Smooth muscle cell (in vitro differentiated cells): Measurements from ENCODE around the gene PHKB. TPM values are rescaled to one million over a fixed set of nuclear protein-coding genes. Genes with fewer than 3 reads are reported as not detected.
"Not testable (repeated sequence)": the region's sequence is repeated elsewhere in the genome, so short reads cannot be mapped to it uniquely, and the experiment has no call there.

Source experiments
- DNase-seq: peaks from one replicate; lab custom pipeline; 2025; ENCODE audit not compliant: unreplicated experiment; lab: John Stamatoyannopoulos, UW
- H2AFZ ChIP-seq: fragments of 200-600 bp; sonication (generic); 2 replicates; pipeline ENCODE4 v1.6.0; 2016; ENCODE audit warnings: antibody characterized with exemption, low read depth, mild to moderate bottlenecking
- H3F3A ChIP-seq: fragments of 200-600 bp; sonication (generic); 2 replicates; pipeline ENCODE4 v1.6.0; 2017; ENCODE audit warnings: antibody characterized with exemption, low read depth
- H3K27ac ChIP-seq: fragments of 200-600 bp; sonication (generic); 2 replicates; pipeline ENCODE4 v1.5.1; 2016; ENCODE audit warnings: low read depth, mild to moderate bottlenecking
- H3K27me3 ChIP-seq: fragments of 200-600 bp; sonication (generic); 2 replicates; pipeline ENCODE4 v1.6.1; 2016; ENCODE audit warnings: low read depth, mild to moderate bottlenecking
- H3K36me3 ChIP-seq: fragments of 200-600 bp; sonication (generic); 2 replicates; pipeline ENCODE4 v1.5.1; 2016; ENCODE audit warnings: low read depth
- H3K4me1 ChIP-seq: fragments of 200-600 bp; sonication (generic); 2 replicates; pipeline ENCODE4 v1.5.1; 2016; ENCODE audit warnings: low read depth
- H3K4me2 ChIP-seq: fragments of 200-600 bp; sonication (generic); 2 replicates; pipeline ENCODE4 v1.6.0; 2016; ENCODE audit warnings: mild to moderate bottlenecking
- H3K4me3 ChIP-seq: fragments of 200-600 bp; sonication (generic); 2 replicates; pipeline ENCODE4 v1.5.1; 2016; ENCODE audit warnings: mild to moderate bottlenecking
- H3K79me2 ChIP-seq: fragments of 200-600 bp; sonication (generic); 2 replicates; pipeline ENCODE4 v1.6.0; 2016; ENCODE audit warnings: low read depth, mild to moderate bottlenecking
- H3K9ac ChIP-seq: fragments of 200-600 bp; sonication (generic); 2 replicates; pipeline ENCODE4 v1.6.0; 2016; ENCODE audit warnings: low read depth
- H3K9me3 ChIP-seq: fragments of 200-600 bp; sonication (generic); replicated peaks from 2 replicates; pipeline ENCODE4 v1.5.1; 2016; ENCODE audit warnings: low read depth
- H4K20me1 ChIP-seq: fragments of 200-600 bp; sonication (generic); 2 replicates; pipeline ENCODE4 v1.6.0; 2016; ENCODE audit warnings: low read depth
- WGBS: methylation state at CpG from one replicate; pipeline ENCODE4 v1.1.7; 2016; ENCODE audit warnings: low lambda C conversion rate; 5-methylcytosine and 5-hydroxymethylcytosine counted together
- polyA plus RNA-seq: library from polyadenylated mRNA; unstranded; fragments of >200 nt; fragmentation: Nextera tagmentation; extraction: Ambion mirVana; gene quantifications from 2 replicates; pipeline ENCODE4 v1.2.1, GENCODE V29; 2016
- total RNA-seq: library from RNA; depleted of rRNA; stranded (reverse); fragments of >200 nt; gene quantifications from 2 replicates; pipeline ENCODE4 v1.2.3, GENCODE V29; 2014
- TF ChIP-seq, protein P1 (sequence below): fragments of 200-600 bp; sonication (generic); IDR thresholded peaks from 2 replicates; pipeline ENCODE4 v1.5.1; 2017; ENCODE audit warnings: borderline replicate concordance, mild to moderate bottlenecking, antibody characterized with exemption; ENCODE audit not compliant: insufficient read depth, poor library complexity, severe bottlenecking

Gene PHKB
- total and polyA plus RNA-seq, 2 experiments from 2014 or later: 11.4 to 30.3 TPM

DNA sequence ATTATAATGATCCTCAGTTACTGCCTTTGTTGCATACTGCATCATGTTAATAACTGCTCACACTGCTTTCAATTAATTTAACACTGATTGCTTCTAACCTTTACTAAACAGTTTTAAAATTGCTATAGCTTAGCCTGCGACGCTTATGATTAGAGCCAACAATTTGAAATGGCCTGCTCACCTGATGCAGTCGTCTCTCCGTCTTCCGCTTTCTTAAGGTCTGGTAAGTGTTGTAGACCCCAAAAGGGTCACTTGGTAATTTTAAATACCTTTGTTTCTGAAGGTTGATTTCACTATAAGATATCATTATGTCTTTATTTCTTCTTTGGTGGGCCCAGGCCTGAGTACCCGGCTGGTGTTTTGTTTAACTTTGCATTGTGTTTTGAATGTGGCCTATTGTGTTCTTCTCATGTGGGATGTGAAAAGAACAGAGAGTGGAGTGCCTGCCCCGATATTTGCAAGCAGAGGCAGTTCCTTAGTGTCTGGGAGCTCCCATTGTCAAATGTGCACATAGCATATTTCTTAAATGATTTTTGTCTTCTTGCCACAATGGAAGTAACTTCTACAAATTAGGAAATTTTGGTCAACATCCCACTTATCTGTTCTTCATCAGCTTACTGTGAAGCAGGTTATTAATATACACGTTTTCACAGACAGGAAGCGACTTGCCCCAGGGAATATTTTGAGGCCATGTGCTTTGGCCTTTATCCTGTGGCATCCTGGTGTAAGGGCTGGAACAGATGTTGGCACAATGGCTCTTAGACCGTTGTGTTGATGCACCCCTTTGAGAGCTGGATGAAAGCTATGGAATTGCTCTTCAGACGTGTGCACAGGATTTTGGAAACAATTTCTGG lies 2.9 kb downstream of the PHKB start:
- Histone ChIP-seq H2AFZ (no peak overlapping the region), H3K9me3 (no peaks in the 10 kb centered on the region), H3K9ac (no peak overlapping the region), H3K4me3 (no peak overlapping the region), H3K27ac (no peak overlapping the region), H3K79me2 (peaks cover 43% of the 10 kb centered on the region), H3K36me3 (no peaks in the 10 kb centered on the region), H3K27me3 (no peaks in the 10 kb centered on the region), H4K20me1 (peaks cover 7% of the 10 kb centered on the region), H3K4me2 (no peak overlapping the region), H3F3A (no peaks in the 10 kb centered on the region), H3K4me1 (peaks cover 17% of the 10 kb centered on the region)
- DNase-seq: no peak
- WGBS: 89% methylated on average over 11 of the region's 11 CpGs
- TF ChIP-seq, protein P1, sequence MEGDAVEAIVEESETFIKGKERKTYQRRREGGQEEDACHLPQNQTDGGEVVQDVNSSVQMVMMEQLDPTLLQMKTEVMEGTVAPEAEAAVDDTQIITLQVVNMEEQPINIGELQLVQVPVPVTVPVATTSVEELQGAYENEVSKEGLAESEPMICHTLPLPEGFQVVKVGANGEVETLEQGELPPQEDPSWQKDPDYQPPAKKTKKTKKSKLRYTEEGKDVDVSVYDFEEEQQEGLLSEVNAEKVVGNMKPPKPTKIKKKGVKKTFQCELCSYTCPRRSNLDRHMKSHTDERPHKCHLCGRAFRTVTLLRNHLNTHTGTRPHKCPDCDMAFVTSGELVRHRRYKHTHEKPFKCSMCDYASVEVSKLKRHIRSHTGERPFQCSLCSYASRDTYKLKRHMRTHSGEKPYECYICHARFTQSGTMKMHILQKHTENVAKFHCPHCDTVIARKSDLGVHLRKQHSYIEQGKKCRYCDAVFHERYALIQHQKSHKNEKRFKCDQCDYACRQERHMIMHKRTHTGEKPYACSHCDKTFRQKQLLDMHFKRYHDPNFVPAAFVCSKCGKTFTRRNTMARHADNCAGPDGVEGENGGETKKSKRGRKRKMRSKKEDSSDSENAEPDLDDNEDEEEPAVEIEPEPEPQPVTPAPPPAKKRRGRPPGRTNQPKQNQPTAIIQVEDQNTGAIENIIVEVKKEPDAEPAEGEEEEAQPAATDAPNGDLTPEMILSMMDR: no peak

DNA sequence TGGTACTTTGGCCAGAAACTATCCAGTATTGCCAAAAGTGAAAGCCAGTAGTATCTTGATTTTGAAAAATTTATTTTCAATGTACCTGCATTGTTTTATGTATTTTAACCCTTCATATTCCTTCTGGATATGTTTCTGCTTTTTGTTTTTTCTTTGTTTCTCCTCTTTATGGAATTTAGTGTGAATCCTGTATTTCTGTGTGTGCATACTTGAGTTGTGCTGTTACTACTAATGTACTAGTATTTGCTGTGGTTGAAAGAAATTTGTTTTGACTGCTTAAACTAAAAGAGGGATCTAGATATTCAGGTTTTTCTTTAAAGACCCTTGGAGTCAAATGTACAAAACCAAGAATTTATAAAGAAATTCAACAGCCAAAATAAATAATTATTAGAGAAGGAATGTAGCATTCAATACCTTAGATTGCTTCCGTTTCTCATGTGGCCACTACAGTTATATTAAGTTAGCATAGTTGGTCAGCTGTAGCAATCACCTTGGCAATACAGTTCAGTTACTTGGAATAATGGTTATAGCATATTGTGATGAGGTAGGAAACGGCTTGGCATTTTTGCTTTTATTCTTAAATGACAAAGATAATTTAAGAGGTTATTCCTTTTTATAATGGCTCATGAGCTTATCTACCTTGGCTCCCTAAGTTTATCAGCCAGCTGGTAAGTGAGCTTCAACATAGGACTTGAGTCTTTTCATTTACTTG lies 4.9 kb downstream of the PHKB start:
- no peak for DNase-seq
- peaks cover 7% of the 10 kb centered on the region for H3K4me1 ChIP-seq
- no peak overlapping the region for H3K27ac ChIP-seq
- no peak overlapping the region for H2AFZ ChIP-seq
- H3K4me3 ChIP-seq: no peak overlapping the region
- H3K79me2 ChIP-seq: peaks cover 28% of the 10 kb centered on the region
- WGBS: 99% methylated on average over 2 of the region's 2 CpGs
- H3K9ac ChIP-seq: no peak overlapping the region
- H3K9me3 ChIP-seq: no peaks in the 10 kb centered on the region
- TF ChIP-seq, protein P1: no peak
- no peaks in the 10 kb centered on the region for H3K27me3 ChIP-seq
- no peaks in the 10 kb centered on the region for H3K36me3 ChIP-seq
- H4K20me1 ChIP-seq: peaks cover 7% of the 10 kb centered on the region
- H3K4me2 ChIP-seq: no peak overlapping the region
- H3F3A ChIP-seq: no peaks in the 10 kb centered on the region

DNA sequence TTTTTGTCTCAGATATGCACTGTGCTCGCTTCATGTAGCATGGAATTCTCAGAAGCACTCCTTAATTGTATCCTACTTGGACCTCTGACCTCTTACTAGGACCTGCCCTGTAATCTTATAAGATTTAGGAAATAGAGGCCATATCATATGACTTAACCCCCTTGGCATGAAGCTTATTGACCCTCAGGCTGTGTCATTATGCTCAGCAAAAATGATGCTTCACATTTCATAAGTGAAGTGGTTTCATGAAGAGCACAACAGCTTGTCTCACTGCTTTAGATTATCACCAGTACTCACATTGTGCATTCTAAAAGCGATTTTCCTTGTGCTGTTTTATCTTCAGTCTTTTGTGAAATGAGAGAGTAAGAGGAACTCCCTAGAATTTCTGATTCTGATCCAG lies 6.4 kb downstream of the PHKB start:
- TF ChIP-seq, protein P1: no peak

DNA sequence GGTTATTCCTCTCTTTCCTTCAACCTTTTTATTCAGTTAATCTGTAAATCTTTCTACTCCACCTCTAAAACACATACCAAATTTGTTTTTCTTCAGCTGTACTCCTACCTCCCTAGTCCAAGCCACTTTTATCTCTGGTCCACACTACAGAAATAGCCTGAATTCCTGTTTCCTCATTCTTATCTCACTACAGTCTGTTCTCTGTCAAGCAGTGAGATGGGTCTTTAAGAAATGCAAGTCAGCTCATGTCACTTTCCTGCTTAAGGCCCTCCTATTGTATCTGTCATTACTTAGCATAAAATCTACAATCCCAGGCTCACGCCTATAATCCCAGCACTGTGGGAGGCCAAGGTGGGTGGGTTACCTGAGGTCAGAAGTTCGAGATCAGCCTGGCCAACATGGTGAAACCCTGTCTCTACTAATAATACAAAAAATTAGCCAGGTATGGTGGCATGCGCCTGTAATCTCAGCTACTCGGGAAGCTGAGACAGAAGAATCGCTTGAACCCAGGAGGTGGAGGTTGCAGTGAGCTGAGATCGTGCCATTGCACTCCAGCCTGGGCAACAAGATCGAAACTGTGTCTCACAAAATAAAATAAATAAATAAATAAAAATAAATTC lies 7.0 kb downstream of the PHKB start:
- H4K20me1 ChIP-seq, H3K27me3 ChIP-seq, H3K9me3 ChIP-seq, H3K27ac ChIP-seq, DNase-seq, H2AFZ ChIP-seq, H3K4me1 ChIP-seq, H3K36me3 ChIP-seq, H3K9ac ChIP-seq, H3F3A ChIP-seq, H3K4me2 ChIP-seq, H3K4me3 ChIP-seq: not testable (repeated sequence)
- peaks cover 21% of the 10 kb centered on the region for H3K79me2 ChIP-seq
- 85% methylated on average over 7 of the region's 7 CpGs for WGBS

More for the DNA sequence above, 6.4 kb downstream of the PHKB start:
- no peaks in the 10 kb centered on the region for H3F3A ChIP-seq
- no peak overlapping the region for H3K4me3 ChIP-seq
- no peak for DNase-seq
- H3K9me3 ChIP-seq: no peaks in the 10 kb centered on the region
- H3K79me2 ChIP-seq: peaks cover 28% of the 10 kb centered on the region
- no peaks in the 10 kb centered on the region for H3K36me3 ChIP-seq
- H3K4me2 ChIP-seq: no peak overlapping the region
- peaks cover 7% of the 10 kb centered on the region for H4K20me1 ChIP-seq
- no peak overlapping the region for H3K27ac ChIP-seq
- no peaks in the 10 kb centered on the region for H3K27me3 ChIP-seq
- peaks cover 7% of the 10 kb centered on the region for H3K4me1 ChIP-seq
- no peak overlapping the region for H3K9ac ChIP-seq
- H2AFZ ChIP-seq: no peak overlapping the region
- 91% methylated on average over 2 of the region's 2 CpGs for WGBS
